Measurements from ENCODE around the gene MESP2.

DNA sequence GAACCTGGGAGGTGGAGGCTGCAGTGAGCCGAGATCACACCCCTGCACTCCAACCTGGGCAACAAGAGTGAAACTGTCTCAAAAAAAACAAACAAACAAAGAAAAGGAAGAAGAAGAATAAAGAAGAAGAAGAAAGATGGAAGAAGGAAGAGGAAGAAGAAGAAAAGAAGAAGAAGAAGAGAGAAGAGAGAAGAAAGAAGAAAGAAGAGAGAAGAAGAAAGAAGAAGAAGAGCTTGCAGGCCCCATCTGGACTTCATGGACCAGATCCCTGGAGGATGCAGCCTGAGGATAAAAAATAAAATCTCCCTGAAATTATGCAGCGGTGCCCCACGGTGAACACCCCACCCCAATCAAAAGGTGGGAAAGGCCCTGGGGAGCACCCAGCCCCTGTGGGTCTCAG lies 16.3 kb upstream of the MESP2 start:
- no peak for TF ChIP-seq POLR2A (IDR thresholded peaks at IDR 0.05)
- TF ChIP-seq, protein P1, sequence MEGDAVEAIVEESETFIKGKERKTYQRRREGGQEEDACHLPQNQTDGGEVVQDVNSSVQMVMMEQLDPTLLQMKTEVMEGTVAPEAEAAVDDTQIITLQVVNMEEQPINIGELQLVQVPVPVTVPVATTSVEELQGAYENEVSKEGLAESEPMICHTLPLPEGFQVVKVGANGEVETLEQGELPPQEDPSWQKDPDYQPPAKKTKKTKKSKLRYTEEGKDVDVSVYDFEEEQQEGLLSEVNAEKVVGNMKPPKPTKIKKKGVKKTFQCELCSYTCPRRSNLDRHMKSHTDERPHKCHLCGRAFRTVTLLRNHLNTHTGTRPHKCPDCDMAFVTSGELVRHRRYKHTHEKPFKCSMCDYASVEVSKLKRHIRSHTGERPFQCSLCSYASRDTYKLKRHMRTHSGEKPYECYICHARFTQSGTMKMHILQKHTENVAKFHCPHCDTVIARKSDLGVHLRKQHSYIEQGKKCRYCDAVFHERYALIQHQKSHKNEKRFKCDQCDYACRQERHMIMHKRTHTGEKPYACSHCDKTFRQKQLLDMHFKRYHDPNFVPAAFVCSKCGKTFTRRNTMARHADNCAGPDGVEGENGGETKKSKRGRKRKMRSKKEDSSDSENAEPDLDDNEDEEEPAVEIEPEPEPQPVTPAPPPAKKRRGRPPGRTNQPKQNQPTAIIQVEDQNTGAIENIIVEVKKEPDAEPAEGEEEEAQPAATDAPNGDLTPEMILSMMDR (IDR thresholded peaks at IDR 0.05): no peak
